ENCODE results near the gene SMYD3.

SMYD3 gene

DNA sequence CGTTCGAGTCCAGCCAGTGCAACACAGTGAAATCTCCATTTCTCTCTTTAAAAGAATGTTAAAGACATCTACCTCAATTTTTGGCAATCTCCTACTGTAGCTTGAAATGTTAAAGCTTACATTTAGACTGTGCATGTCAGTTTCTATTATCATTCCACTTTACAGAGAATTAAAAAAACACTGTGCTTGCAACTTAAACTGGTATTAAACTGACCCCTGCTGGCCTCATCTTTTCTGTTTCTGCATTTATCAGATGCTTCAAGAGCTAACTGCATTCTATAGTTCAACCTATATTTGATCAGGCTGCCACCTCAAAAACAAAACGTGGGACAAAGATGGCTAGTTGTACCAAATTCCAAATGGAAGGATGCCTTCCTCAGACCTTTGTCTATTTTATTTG is 226.5 kb downstream of the SMYD3 start:
- in situ Hi-C loops (cut with MboI; ENCODE audit: low sequenced_read_pairs) = no loop called here

DNA sequence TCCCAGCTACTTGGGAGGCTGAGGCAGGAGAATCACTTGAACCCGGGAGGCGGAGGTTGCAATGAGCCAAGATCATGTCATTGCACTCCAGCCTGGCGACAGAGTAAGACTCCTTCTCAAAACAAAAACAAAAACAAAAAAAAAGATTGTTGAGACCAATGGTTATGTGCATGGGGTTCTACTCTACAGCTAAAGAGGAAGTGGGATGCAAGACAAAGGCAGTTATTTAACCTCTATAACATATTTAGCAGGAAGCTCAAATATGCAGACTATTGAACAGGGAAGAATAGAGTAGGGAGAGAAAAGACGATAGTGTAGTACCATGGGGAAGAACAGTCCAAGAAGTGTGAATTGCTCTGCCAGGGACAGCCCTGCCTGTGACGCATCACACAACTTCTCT is 227.7 kb downstream of the SMYD3 start:
- in situ Hi-C loops (cut with MboI; ENCODE audit: low sequenced_read_pairs) = no loop called here

DNA sequence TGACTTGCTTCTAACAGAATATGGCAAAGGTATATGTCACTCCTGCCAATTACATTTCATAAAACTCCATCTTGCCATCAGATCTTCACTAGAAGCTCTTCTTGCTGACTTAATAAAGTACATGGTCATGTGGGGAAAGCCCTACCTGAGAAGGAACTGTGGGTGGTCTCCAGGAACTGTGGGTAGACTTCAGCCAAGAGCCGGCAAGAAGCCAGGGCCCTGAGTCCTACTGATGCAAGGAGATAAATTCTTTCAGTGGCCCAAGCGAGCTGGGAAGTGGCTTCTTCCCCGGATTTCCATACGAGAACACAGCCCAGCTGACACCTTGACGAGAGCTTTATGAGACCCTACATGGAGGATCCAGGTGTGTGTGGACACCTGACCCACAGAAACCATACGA is 228.7 kb downstream of the SMYD3 start:
- in situ Hi-C loops (cut with MboI; ENCODE audit: low sequenced_read_pairs) = no loop called here

DNA sequence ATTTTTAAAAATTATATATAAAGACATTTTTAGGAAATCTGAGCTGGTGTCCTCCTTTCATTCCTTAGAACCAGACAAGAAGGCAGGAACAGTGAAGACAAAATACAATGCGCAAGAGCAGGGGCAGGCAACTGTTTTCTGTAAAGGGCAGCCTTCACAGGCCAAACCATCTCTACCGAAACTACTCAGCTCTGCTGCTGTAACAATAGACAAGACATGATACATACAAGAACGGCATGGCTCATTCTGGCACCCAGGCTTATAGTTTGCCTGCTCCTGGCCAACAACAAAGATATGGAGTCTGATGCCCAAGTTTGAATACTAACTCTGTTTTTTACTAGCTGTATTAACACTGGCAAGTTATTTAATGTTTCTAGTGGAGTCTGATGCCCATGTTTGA is 232.0 kb downstream of the SMYD3 start:
- in situ Hi-C loops (cut with MboI; ENCODE audit: low sequenced_read_pairs) = no loop called here

DNA sequence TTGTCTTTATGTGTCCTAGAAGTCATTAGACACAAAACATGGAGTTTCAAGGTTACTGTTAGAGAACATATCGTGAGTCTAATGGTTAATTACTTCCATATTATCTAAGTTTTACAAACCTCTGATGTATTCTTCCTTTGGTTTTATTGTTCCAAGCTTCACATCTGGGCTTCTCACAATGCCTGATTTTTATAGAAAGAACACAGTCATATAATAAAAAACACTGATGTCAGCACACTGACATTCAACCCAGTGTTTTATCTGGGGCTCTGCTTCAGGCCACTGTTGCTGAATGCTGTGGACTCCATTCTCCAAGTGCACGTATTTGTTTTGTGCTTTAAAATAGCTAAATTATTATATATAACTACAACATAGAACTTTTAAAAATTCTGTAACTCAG is 232.9 kb downstream of the SMYD3 start:
- in situ Hi-C loops (cut with MboI; ENCODE audit: low sequenced_read_pairs) = no loop called here

DNA sequence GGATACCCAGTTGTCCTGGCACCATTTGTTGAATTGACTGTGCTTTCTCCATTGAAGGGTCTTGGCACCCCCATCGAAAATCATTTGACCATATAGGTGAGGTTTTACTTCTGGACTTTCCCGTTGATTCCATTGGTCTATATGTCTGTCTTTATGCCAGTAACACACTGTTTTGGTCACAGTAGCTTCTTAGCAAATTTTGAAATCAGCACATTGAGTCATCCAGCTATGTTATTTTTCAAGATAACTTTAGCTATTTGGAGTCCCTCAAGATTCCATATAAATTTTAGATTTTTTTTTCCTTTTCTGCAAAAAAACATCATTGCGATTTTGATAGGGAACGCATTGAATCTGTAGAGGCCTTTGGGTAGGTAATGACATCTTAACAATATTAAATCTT is 235.6 kb downstream of the SMYD3 start:
- in situ Hi-C loops (cut with MboI; ENCODE audit: low sequenced_read_pairs) = no loop called here

DNA sequence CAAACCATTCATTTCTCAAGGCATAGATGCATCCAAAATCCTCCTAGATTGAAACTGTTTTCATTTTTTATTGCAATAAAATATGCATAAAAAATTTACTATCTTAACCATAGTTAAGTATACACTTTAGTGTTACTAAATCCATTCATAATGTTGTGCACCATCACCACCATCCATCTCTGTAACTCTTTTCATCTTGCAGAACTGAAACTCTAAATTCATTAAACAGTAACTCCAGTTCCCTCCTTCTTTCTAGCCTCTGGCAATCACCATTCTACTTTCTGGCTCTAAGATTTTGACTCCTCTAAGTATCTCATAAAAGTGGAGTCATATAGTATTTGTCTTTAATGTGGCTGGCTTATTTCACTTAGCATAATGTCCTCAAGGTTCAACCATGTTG is 236.8 kb downstream of the SMYD3 start:
- in situ Hi-C loops (cut with MboI; ENCODE audit: low sequenced_read_pairs) = no loop called here

DNA sequence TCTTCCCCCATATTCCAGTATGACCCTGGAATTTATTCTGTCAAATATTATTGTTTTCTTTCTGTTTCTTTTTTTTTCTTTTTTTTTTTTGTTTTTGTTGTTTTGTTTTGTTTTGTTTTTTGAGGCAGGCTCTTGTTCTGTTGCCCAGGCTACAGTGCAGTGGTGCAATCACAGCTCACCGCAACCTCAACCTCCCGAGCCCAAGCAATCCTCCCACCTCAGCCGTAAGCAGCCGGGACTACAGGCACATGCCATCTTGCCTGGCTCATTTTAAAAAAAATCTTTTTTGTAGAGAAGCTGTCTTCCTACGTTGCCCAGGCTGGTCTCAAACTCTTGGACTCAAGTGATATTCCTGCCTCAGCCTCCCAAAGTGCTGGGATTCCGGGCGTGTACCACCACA is 237.6 kb downstream of the SMYD3 start:
- in situ Hi-C loops (cut with MboI; ENCODE audit: low sequenced_read_pairs) = no loop called here

DNA sequence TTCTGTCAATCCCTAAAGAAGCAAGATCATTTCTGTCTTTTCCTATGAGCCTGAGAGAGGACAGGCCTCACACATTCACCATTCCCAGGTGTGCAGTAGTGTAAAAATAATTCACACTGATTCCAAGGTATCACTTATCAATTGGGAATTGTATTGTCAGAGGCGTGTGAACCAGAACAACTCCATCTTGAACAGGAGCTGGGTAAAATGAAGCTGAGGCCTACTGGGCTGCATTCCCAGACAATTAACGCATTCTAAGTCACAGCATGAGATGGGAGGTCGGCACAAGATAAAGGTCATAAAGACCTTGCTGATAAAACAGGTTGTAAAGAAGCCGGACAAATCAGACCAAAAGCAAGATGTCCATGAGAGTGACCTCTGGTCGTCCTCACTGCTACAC is 239.2 kb downstream of the SMYD3 start:
- in situ Hi-C loops (cut with MboI; ENCODE audit: low sequenced_read_pairs) = no loop called here

DNA sequence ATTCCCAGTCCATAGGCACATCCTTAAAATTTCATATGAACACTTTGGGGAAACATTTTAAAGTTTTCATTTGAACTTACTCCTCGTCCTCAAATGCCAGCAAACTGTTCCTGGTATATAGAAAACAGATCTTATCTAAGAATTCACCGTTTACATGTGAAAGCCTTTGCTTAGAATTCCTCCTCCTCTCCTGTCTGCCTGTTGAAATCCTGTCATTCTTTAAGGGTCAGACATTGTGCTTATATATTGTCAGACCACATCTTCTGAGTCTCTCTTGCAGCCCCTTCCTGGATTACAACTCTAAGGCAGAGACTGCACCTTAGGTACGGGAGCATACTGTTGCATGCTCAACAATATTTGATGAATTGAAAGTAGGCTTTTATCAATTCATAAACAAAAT is 239.7 kb downstream of the SMYD3 start:
- in situ Hi-C loops (cut with MboI; ENCODE audit: low sequenced_read_pairs) = no loop called here

DNA sequence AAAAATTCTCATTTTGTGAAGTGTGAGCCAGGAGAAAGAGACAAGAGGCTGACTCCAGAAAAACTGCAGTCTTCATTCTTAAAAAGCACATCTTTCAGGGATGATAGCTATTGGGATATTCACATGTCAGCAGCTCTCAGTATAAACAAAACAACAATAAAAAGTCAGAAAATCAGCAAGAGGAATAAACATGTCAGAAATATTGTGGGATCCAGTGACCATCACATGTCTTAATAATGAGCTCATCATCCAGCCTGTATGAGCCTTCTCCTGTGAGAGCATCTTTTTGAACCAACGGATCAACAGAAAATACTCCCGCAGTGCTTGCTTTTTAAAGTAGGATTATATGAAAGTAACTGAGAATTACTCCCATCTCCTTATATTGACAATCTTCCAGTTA is 241.6 kb downstream of the SMYD3 start:
- in situ Hi-C loops (cut with MboI; ENCODE audit: low sequenced_read_pairs) = no loop called here

DNA sequence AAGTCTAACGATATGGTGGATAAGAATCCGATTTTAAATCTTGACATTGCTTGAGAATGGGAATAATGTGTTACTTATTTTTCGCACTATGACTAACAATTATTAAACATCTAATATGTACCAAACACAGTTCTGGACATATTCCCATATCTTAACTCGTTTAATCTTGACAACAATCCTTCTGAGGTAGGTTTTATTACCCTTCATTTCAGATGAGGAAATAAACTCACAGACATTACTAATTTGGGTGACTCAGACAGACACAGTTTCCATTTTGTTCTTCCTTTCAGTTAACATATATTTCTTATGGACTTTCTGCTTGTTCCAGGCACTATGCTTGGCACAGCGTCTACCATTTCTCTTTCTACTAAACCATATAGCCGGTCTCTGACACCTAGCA is 244.8 kb downstream of the SMYD3 start:
- in situ Hi-C loops (cut with MboI; ENCODE audit: low sequenced_read_pairs) = no loop called here

DNA sequence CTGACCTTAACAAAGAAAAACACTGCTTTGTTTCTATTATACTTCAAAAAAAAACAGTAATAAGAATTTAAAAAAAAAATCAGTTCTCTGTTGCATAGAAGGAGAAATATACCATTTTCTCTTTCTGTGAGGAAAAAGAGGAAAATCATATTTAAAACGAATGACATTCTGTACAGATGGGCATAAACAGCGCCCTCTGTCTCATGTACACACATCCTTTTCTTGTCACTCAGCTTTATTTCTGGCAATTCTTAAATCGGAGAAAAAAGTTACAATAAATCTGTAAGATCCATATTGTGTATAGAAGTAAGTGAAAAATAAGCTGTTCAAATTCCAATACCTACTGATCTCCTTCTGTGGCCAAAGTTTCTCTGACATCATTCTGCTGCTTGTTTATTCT is 245.4 kb downstream of the SMYD3 start:
- in situ Hi-C loops (cut with MboI; ENCODE audit: low sequenced_read_pairs) = no loop called here

DNA sequence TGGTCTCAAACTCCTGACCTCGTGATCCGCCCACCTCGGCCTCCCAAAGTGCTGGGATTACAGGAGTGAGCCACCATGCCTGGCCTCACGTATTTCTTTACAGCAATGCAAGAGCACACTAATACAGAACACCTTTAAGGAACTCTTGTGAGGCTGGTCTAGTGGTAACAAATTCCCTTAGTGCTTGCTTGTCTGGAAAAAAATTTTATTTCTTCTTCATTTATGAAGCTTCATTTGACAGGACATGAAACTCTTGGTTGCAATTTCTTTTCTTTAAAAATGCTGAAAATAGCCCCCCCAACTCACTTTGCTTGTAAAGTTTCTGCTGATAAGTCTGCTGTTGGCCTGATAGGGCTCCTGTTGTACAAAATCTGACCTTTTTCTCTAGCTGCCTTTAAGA is 248.8 kb downstream of the SMYD3 start:
- in situ Hi-C loops (cut with MboI; ENCODE audit: low sequenced_read_pairs) = no loop called here

DNA sequence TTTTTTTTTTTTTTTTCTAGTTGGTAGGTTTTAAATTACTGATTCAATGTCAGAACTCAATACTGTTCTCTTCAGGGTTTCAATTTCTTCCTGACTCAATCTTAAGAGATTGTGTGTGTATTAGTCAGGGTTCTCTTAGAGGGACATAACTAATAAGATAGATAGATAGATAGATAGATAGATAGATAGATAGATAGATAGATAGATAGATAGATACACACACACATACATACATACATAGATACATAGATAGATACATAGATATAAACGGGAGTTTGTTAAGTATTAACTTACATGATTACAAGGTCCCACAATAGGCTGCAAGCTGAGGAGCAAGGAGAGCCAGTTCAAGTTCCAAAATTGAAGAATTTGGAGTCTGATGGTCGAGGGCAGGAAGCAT is 251.3 kb downstream of the SMYD3 start:
- in situ Hi-C loops (cut with MboI; ENCODE audit: low sequenced_read_pairs) = no loop called here

DNA sequence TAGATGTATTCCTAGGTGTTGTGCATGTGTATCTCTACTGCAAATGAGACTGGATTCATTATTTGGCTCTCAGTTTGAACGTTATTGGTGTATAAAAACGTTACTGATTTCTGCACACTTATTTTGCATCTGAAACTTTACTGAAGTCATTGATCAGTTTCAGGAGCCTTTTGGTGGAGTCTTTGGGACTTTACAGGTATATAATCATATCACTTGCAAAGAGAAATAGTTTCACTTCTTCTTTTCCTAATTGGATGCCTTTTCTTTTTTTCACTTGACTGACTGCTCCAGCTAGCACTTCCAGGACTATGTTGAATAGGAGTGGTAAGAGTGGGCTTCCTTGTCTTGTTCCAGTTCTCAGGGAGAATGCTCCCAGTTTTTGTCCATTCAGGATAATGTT is 252.2 kb downstream of the SMYD3 start:
- in situ Hi-C loops (cut with MboI; ENCODE audit: low sequenced_read_pairs) = no loop called here

DNA sequence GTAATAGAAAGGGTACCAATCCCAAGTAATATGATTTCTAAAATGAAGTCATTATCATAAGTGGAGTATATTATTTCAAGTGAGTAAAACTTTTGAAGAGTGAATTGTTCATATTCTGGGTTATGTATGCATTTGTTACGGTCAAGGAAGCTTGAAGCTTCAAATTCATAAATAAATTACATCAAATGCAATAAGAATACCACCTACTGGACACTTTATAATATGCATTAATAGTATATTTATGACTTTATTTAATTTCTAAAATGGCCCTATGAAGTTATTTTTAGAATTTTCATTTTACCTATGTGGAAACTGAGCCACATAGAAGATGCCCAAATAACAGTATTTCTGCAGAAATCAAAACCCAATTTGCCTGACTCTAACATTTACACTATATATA is 260.6 kb downstream of the SMYD3 start:
- in situ Hi-C loops (cut with MboI; ENCODE audit: low sequenced_read_pairs) = no loop called here

DNA sequence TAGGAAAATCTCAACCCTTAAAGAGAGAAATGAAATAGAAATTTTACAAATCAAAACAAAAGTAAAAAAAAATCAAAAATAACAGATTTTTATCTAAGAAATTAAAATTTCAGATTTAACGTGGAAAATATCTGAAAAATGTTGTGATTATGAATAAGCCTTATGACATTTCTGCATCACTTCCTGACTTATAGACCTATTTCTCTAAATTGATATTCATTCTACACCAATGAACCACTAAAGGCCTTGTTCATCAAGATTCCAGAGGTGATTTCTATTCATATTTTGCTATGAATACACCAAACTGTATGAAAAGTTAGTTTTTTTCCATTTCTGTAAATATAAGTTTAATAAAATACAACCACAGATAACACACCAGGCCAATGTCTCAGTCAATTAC is 261.5 kb downstream of the SMYD3 start:
- in situ Hi-C loops (cut with MboI; ENCODE audit: low sequenced_read_pairs) = no loop called here

DNA sequence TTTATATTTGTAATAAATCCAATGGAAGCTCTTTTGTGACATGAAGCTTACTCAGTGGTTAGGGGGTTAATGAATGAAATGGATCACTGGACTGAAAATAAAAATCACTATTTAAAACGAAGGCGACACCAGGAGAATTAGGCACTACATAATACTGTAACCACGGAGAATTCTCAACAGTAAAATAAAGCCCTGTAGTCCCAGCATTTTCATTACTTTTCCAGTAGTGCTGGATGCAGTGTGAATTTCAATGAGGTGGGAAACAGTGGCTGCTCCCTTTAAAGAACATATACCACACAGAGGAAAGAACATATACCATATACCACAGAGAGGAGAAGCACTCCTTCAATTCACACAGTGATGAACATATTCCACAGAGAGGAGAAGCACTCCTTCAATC is 275.0 kb downstream of the SMYD3 start:
- in situ Hi-C loops (cut with MboI; ENCODE audit: low sequenced_read_pairs) = no loop called here

DNA sequence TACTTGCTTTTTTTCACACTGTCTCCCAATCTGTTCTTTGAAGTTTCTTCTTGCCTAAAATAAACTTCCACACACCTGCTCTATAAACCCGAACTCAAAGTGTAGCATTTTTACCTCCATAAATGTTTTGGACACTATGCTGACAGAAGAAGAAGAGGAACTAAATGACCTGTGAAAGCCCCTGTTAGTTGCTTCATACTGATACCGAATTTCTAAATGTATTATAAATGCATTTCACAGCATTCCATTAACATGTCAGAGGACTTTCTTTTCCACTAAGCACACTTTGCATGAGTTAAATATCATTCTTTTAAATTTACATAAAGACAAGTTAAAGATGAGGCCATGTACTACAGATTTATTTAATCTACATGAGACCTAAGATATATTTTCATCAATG is 281.0 kb downstream of the SMYD3 start:
- in situ Hi-C loops (cut with MboI; ENCODE audit: low sequenced_read_pairs) = no loop called here

DNA sequence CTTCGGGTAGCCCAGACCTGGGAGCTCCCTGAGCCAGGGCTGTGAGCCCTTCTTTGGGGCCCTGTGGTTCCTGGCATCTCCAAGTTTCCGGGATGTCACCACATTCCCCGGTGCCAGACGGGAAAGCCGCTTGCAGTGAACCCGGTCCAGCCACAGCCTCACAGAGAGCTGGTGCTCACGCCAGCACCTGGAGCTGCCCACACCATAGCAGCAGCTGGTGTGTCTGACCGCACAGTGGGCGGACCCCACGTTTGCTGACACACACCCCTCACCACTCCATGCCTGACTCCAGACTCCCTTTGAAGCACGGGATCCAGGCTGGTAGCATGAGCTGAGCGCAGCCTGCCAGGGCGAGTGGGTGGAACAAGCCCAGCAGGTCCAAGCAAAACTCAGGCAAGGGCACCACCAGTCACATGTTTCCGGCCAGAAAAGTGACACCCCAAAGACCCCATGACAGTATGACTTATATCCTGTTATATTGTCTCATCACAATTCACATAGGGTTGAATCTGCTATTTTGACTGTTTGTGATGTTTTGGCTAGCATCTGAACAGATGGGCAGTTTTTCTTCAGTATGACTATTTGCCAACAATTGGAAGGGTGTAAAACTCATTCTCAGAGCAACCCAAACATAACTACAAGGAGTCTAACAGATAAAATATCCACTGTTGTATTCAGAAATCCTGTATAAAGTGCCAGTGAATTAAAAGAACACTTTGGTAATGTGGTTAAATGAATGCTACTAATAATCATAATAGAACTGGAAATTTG is 285.4 kb downstream of the SMYD3 start:
- in situ Hi-C loops (cut with MboI; ENCODE audit: low sequenced_read_pairs) = no loop called here

DNA sequence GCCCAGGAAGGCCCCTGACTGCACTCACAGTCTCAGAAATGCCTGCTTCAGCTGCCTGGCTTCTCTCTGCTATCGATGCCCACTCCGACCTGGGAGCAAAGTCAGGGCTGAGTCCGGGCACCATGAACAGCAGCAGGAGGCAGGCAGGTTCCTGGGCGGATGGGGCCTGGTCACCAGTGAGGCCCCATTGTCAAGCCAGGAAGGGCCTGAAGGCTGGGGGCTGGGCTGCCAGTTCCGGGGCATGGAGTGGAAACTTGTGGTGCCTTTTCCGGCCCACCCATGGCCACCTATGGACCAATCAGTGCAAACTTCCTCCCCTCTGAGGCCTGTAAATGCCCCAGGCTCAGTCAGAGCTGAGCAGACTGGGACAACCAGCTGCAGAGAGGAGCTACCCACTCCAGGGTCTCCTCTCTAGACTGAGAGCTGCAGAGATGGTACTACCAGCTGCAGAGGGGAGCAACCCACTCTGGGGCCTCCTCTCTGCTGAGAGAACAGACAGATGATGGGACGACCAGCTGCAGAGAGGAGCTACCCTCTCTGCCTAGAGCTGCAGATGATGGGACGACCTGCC is 286.5 kb downstream of the SMYD3 start:
- in situ Hi-C loops (cut with MboI; ENCODE audit: low sequenced_read_pairs) = no loop called here

DNA sequence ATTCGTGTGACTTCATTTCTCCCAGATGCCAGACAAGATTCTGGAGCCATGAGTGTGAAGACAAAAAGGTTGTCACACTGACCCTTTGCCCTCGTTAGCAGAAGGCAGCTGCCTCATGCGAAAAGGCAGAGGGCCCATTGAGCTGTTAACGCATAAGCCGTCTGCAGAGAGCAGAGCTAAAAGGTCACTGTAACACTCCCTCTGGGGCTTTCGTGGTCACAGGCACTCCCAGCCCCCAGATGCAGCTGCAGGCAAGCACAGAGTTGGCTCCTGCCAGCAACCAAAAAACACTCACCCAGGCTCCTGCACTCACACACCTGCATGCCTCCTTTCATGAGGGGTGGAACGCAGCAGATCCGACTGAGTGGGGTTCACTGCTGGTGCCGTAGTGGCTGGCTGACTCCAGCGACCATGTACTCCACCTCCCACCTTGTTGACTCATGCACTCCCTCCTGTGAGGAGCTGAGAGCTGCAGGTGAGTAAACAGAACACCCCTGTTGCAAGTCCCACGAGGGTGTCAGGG is 287.5 kb downstream of the SMYD3 start:
- in situ Hi-C loops (cut with MboI; ENCODE audit: low sequenced_read_pairs) = no loop called here

Measured in hTERT RPE-1 (cell line).